ENCODE data around the gene COL18A1.

The COL18A1 gene

GRCh38 chr21:45475797-45476570, 71.0 kb downstream of the COL18A1 start:
- DNase-seq (ENCODE audit: low read depth, low spot score), result no peak
- in situ Hi-C loops (cut with HindIII; ENCODE audit: low sequenced_read_pairs), result no loop called here
- no peak overlapping the region for H3K4me3 ChIP-seq (ENCODE audit: low read depth, low read length)
- no peak for TF ChIP-seq CTCF (IDR thresholded peaks at IDR 0.05; ENCODE audit: low read depth, low read length)

GRCh38 chr21:45476582-45476981, 71.6 kb downstream of the COL18A1 start:
- no peak overlapping the region for H3K4me3 ChIP-seq (ENCODE audit: low read depth, low read length)
- no peak for DNase-seq (ENCODE audit: low read depth, low spot score)
- in situ Hi-C loops (cut with HindIII; ENCODE audit: low sequenced_read_pairs), result no loop called here
- no peak for TF ChIP-seq CTCF (IDR thresholded peaks at IDR 0.05; ENCODE audit: low read depth, low read length)

GRCh38 chr21:45477176-45478114, 72.5 kb downstream of the COL18A1 start:
- no peak overlapping the region for H3K4me3 ChIP-seq (ENCODE audit: low read depth, low read length)
- no peak for DNase-seq (ENCODE audit: low read depth, low spot score)
- in situ Hi-C loops (cut with HindIII; ENCODE audit: low sequenced_read_pairs), result no loop called here
- TF ChIP-seq CTCF (IDR thresholded peaks at IDR 0.05; ENCODE audit: low read depth, low read length), result no peak

GRCh38 chr21:45478115-45478801, 73.3 kb downstream of the COL18A1 start:
- TF ChIP-seq CTCF (IDR thresholded peaks at IDR 0.05; ENCODE audit: low read depth, low read length), result peak; percentile 85
- peak; percentile 66 for DNase-seq (ENCODE audit: low read depth, low spot score)
- no peak overlapping the region for H3K4me3 ChIP-seq (ENCODE audit: low read depth, low read length)
- in situ Hi-C loops (cut with HindIII; ENCODE audit: low sequenced_read_pairs), result no loop called here

GRCh38 chr21:45478816-45479669, 74.1 kb downstream of the COL18A1 start:
- in situ Hi-C loops (cut with HindIII; ENCODE audit: low sequenced_read_pairs), result no loop called here
- no peak for TF ChIP-seq CTCF (IDR thresholded peaks at IDR 0.05; ENCODE audit: low read depth, low read length)
- DNase-seq (ENCODE audit: low read depth, low spot score), result no peak
- H3K4me3 ChIP-seq (ENCODE audit: low read depth, low read length), result no peak overlapping the region
